ENCODE results near the gene ABL1.
"Not testable (repeated sequence)": the region's sequence is repeated elsewhere in the genome, so short reads cannot be mapped to it uniquely, and the experiment has no call there.

The ABL1 gene

DNA sequence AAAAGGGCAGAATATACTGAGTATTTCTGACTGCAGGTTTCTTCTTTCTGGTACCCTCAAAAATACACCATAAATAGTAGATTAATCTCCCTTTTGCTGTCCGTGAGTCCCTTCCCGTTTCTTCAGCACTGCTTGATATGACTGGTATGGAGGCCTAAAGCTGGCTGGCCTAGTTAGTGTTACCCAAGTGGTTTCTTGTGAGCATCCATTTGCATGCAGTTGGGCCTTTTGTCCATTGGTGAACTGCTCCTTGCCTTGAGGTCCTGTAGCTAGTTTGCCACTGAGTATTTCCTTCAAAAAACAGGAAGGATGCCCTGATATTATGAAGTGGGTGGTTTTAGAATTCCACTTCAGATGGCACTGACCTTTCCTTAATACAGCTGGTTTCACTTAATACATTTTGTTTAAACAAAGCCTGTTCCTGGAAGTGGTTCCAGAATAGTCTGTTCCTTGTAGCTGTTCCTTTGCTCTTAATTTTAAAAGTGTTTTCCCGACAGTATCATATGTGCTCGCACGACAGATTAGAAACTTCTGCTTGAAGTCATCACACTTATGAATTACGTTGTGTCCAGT lies 40.0 kb upstream of the ABL1 start:
- H3K79me2 ChIP-seq (ENCODE audit: low read length): no peaks in the 10 kb centered on the region
- no peak for DNase-seq
- no peaks in the 10 kb centered on the region for H3K4me1 ChIP-seq (ENCODE audit: low read length)
- TF ChIP-seq EZH2phosphoT487 (IDR thresholded peaks at IDR 0.05; ENCODE audit: low read length): no peak
- TF ChIP-seq, protein P1, sequence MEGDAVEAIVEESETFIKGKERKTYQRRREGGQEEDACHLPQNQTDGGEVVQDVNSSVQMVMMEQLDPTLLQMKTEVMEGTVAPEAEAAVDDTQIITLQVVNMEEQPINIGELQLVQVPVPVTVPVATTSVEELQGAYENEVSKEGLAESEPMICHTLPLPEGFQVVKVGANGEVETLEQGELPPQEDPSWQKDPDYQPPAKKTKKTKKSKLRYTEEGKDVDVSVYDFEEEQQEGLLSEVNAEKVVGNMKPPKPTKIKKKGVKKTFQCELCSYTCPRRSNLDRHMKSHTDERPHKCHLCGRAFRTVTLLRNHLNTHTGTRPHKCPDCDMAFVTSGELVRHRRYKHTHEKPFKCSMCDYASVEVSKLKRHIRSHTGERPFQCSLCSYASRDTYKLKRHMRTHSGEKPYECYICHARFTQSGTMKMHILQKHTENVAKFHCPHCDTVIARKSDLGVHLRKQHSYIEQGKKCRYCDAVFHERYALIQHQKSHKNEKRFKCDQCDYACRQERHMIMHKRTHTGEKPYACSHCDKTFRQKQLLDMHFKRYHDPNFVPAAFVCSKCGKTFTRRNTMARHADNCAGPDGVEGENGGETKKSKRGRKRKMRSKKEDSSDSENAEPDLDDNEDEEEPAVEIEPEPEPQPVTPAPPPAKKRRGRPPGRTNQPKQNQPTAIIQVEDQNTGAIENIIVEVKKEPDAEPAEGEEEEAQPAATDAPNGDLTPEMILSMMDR (IDR thresholded peaks at IDR 0.05; ENCODE audit: low read length): no peak
- TF ChIP-seq EZH2 (optimal IDR thresholded peaks at IDR 0.05; ENCODE audit: low read depth, low read length): no peak
- H3K9me3 ChIP-seq (replicated peaks; ENCODE audit: insufficient read depth, low read length): no peaks in the 10 kb centered on the region
- H3F3A ChIP-seq (ENCODE audit: insufficient read depth, low read length): no peaks in the 10 kb centered on the region
- no peak overlapping the region for H3K27ac ChIP-seq (ENCODE audit: low read length)
- H2AFZ ChIP-seq (ENCODE audit: low read length): no peak overlapping the region
- no peaks in the 10 kb centered on the region for H3K36me3 ChIP-seq (replicated peaks; ENCODE audit: insufficient read depth, low read length)
- H3K9me2 ChIP-seq (replicated peaks; ENCODE audit: insufficient read depth, low read length): no peaks in the 10 kb centered on the region
- H3K4me2 ChIP-seq (ENCODE audit: low read depth, low read length): no peak overlapping the region
- no peaks in the 10 kb centered on the region for H4K20me1 ChIP-seq (ENCODE audit: insufficient read depth, low read length)
- H3K4me3 ChIP-seq (ENCODE audit: low read length): no peak overlapping the region
- no peak overlapping the region for H3K9ac ChIP-seq (ENCODE audit: low read length)
- no peaks in the 10 kb centered on the region for H3K27me3 ChIP-seq (replicated peaks; ENCODE audit: insufficient read depth, low read length)

DNA sequence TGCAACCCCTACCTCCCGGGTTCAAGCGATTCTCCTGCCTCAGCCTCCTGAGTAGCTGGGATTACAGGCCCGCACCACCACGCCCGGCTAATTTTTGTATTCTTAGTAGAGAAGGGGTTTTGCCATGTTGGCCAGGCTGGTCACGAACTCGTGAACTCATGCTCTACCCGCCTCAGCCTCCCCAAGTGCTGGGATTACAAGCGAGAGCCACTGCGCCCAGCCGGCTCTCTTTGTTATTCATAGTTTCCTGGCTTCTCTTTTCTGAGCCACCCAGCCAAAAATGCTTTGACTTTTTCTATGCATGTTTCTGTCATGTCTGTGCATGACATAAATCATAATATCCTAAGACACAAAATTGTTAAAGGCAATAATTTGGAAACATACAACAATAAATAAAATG lies 31.9 kb upstream of the ABL1 start:
- H3K9me3 ChIP-seq (replicated peaks; ENCODE audit: insufficient read depth, low read length); H3K9me2 ChIP-seq (replicated peaks; ENCODE audit: insufficient read depth, low read length); H3K36me3 ChIP-seq (replicated peaks; ENCODE audit: insufficient read depth, low read length); H3F3A ChIP-seq (ENCODE audit: insufficient read depth, low read length); H3K27me3 ChIP-seq (replicated peaks; ENCODE audit: insufficient read depth, low read length); H2AFZ ChIP-seq (ENCODE audit: low read length); H3K27ac ChIP-seq (ENCODE audit: low read length); H3K9ac ChIP-seq (ENCODE audit: low read length); H4K20me1 ChIP-seq (ENCODE audit: insufficient read depth, low read length); H3K4me3 ChIP-seq (ENCODE audit: low read length); H3K79me2 ChIP-seq (ENCODE audit: low read length); H3K4me2 ChIP-seq (ENCODE audit: low read depth, low read length); DNase-seq: not testable (repeated sequence)
- peaks cover 13% of the 10 kb centered on the region; the same call in 1 of the 2 replicates for H3K4me1 ChIP-seq (ENCODE audit: low read length)

DNA sequence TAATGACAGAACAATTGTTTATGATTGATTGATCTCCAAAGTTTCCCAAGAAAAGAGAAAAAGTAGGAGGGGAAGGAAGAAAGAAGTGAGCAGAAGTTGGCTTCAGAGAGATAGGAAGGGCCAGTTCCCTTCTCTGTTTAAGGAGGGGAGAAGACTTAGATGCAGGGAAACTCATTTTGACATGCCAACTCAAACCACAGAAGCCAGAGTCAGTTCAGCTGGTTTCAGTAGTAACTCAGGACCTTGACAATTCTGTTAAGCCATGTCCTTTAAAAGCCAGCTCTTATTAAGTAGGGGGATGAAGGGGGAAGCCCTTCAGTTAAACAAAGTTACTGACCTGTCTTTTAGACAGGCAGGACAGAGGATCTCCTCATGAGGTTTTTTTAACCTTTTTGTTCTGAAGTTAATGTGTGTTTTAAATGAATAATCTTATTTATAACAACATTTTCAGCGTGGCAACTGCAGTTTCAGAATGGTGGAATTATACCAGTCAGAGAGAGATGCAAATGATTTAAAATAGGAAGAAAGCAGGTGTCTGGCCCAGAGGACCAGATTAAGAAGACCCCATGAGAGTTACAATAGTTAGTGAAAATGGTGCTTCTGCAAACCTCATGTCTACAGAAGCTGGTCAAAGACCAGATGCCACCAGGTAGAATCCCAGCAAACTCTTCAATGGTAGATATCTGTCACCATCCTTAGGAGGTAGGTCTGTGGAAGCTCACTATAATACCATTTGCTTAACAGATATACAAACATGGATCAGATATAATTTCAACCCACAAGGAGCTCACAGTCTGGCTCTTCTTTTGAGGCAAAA lies 29.3 kb upstream of the ABL1 start:
- H3K36me3 ChIP-seq (replicated peaks; ENCODE audit: insufficient read depth, low read length): no peaks in the 10 kb centered on the region
- peaks cover 13% of the 10 kb centered on the region; the same call in 1 of the 2 replicates for H3K4me1 ChIP-seq (ENCODE audit: low read length)
- no peak overlapping the region for H3K4me2 ChIP-seq (ENCODE audit: low read depth, low read length)
- DNase-seq: peak; percentile 40
- H3K79me2 ChIP-seq (ENCODE audit: low read length): no peaks in the 10 kb centered on the region
- H3K9me3 ChIP-seq (replicated peaks; ENCODE audit: insufficient read depth, low read length): no peaks in the 10 kb centered on the region
- TF ChIP-seq, protein P1 (IDR thresholded peaks at IDR 0.05; ENCODE audit: low read length): no peak
- no peak for TF ChIP-seq EZH2phosphoT487 (IDR thresholded peaks at IDR 0.05; ENCODE audit: low read length)
- no peak for TF ChIP-seq EZH2 (optimal IDR thresholded peaks at IDR 0.05; ENCODE audit: low read depth, low read length)
- peak overlapping the region; percentile 10; the same call in 1 of the 2 replicates for H3K27ac ChIP-seq (ENCODE audit: low read length)
- H3K9ac ChIP-seq (ENCODE audit: low read length): no peak overlapping the region
- H4K20me1 ChIP-seq (ENCODE audit: insufficient read depth, low read length): no peaks in the 10 kb centered on the region
- H3K9me2 ChIP-seq (replicated peaks; ENCODE audit: insufficient read depth, low read length): no peaks in the 10 kb centered on the region
- no peak overlapping the region for H2AFZ ChIP-seq (ENCODE audit: low read length)
- H3K27me3 ChIP-seq (replicated peaks; ENCODE audit: insufficient read depth, low read length): no peaks in the 10 kb centered on the region
- 0 out of 2 replicates have a peak, but pooled peaks cover 3% of the 10 kb centered on the region for H3F3A ChIP-seq (ENCODE audit: insufficient read depth, low read length)
- no peak overlapping the region for H3K4me3 ChIP-seq (ENCODE audit: low read length)

DNA sequence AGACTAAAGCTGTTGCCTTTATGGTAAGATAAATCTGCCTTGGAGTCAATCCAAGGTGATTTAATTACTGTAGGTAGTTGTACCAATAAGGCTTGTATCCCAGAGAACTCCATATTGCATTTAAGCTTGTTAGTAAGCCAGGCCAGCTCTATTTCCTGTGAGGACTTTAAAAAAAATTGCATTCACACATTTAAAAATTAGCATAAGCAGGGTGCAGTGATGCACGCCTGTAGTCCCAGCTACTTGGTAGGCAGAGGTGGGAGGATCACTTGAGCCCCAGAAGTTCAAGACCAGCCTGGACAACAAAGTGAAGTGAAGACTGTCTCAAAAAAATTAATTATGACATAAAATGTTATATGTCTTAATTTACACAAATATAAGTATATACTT lies 28.7 kb upstream of the ABL1 start:
- no peak overlapping the region for H3K27ac ChIP-seq (ENCODE audit: low read length)
- H3K9me3 ChIP-seq (replicated peaks; ENCODE audit: insufficient read depth, low read length): no peaks in the 10 kb centered on the region

More for the DNA sequence above, 28.7 kb upstream of the ABL1 start:
- Histone ChIP-seq H3K27me3 (replicated peaks; ENCODE audit: insufficient read depth, low read length) (no peaks in the 10 kb centered on the region), H3K4me1 (ENCODE audit: low read length) (peaks cover 13% of the 10 kb centered on the region; the same call in 1 of the 2 replicates), H3K4me3 (ENCODE audit: low read length) (no peak overlapping the region), H3K9ac (ENCODE audit: low read length) (no peak overlapping the region), H4K20me1 (ENCODE audit: insufficient read depth, low read length) (no peaks in the 10 kb centered on the region), H3K79me2 (ENCODE audit: low read length) (no peaks in the 10 kb centered on the region), H3K9me2 (replicated peaks; ENCODE audit: insufficient read depth, low read length) (no peaks in the 10 kb centered on the region), H3K36me3 (replicated peaks; ENCODE audit: insufficient read depth, low read length) (no peaks in the 10 kb centered on the region), H3K4me2 (ENCODE audit: low read depth, low read length) (no peak overlapping the region), H3F3A (ENCODE audit: insufficient read depth, low read length) (0 out of 2 replicates have a peak, but pooled peaks cover 3% of the 10 kb centered on the region), H2AFZ (ENCODE audit: low read length) (no peak overlapping the region)
- DNase-seq: no peak
- TF ChIP-seq, protein P1 (IDR thresholded peaks at IDR 0.05; ENCODE audit: low read length): no peak
- no peak for TF ChIP-seq EZH2phosphoT487 (IDR thresholded peaks at IDR 0.05; ENCODE audit: low read length)
- TF ChIP-seq EZH2 (optimal IDR thresholded peaks at IDR 0.05; ENCODE audit: low read depth, low read length): no peak
